ENCODE data around the gene CMSS1.
"Not testable (repeated sequence)": the region's sequence is repeated elsewhere in the genome, so short reads cannot be mapped to it uniquely, and the experiment has no call there.

The CMSS1 gene

DNA sequence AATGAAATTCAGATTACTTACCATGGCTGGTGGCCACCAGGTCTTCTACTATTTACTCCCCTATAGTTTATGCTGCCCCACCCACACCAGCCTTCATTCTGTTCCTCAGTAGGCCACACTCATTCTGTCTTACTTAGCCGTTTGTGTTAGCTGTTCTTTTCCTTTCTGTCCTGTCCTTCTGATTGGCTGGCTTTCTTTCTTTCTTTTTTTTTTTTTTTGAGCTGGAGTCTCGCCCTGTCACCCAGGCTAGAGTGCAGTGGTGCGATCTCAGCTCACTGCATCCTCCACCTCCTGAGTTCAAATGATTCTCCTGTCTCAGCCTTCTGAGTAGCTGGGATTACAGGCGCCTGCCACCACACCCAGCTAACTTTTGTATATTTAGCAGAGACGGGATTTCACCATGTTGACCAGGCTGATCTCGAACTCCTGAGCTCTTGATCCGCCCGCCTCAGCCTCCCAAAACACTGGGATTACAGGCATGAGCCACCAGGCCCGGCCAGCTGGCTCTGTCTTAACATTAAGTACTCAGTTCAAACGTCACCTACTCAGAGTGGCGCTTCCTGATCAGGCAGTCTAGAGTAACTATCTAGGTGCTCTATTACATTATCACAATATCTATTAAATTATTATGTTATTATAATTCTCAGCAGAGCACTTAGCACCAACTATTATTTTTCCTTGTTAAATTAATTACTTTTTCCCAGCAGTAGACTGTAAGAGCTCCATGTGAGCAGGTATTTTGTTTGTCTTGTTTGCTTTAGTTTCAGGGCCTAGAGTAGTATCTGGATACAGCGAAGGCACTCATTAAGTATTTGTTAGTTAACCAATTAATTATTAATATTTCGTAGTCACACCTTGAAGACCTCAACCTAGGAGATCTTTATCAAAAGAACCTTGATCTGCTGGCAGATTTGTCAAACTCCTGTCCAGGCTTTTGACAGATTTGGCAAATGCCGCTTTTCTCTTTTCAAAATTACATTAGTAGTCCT, 6.4 kb downstream of the CMSS1 start:
- Histone ChIP-seq H3K4me3 (ENCODE audit: low read length) (no peak overlapping the region), H3K36me3 (ENCODE audit: insufficient read depth, low read depth, low read length) (no peaks in the 10 kb centered on the region), H3K4me1 (ENCODE audit: insufficient read depth, low read length) (no peaks in the 10 kb centered on the region), H3K27me3 (ENCODE audit: insufficient read depth, low read length) (no peaks in the 10 kb centered on the region), H3K27ac (ENCODE audit: low read length) (no peak overlapping the region), H3K9me3 (ENCODE audit: insufficient read depth, low read depth, low read length) (no peaks in the 10 kb centered on the region), H3K9ac (ENCODE audit: low read depth, low read length) (no peak overlapping the region)

DNA sequence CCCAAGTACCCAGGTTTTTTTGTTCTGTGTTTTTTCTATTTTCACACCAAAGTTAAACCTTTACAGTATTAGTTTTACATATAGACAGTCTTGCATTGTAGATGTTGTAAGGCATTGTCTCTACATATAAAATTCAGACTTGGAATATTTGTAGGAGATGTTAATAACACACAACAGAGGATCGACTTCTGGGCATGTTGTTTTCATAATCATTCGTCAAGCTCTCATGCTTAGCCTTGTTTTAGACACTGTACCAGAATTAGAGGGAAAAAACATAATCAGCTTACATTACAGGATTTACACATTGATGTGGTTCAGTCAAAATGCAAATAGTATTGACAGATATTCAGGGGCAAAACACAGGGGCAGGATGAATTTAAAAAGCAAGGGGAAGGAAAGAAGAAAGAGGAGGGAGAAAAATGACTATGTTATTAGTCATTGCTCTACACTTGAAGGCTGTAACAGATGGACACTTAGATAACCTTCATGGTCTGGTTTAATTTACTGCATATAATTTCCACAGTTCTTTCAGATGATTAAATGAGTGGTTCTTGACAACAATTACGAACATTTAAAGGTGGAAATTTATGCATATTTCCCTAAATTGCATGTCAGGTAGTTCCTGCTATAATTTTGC, 7.5 kb downstream of the CMSS1 start:
- no peak overlapping the region for H3K9ac ChIP-seq (ENCODE audit: low read depth, low read length)
- H3K4me3 ChIP-seq (ENCODE audit: low read length): no peak overlapping the region
- no peaks in the 10 kb centered on the region for H3K4me1 ChIP-seq (ENCODE audit: insufficient read depth, low read length)
- no peaks in the 10 kb centered on the region for H3K9me3 ChIP-seq (ENCODE audit: insufficient read depth, low read depth, low read length)
- H3K27ac ChIP-seq (ENCODE audit: low read length): no peak overlapping the region
- H3K27me3 ChIP-seq (ENCODE audit: insufficient read depth, low read length): no peaks in the 10 kb centered on the region
- no peaks in the 10 kb centered on the region for H3K36me3 ChIP-seq (ENCODE audit: insufficient read depth, low read depth, low read length)

DNA sequence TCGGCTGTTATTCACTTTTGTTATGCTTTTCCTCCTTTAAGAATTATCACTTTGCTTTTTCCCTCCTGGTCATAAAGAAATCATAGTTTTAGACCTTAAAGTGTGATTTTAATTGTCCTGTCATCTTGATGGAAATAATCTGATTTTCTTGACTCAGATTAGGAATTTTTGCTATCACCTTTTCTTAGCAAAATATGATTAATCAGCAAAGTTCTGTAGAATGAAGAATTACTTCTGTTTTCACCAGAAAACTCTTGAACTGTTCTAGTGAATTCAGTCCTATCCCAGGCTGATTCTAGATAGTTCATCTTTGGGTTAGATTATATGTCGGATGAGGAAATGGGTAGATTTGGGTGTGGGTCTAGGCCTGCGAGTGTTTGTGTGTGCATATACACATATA, 12.2 kb downstream of the CMSS1 start:
- Histone ChIP-seq H3K4me1 (ENCODE audit: insufficient read depth, low read length) (no peaks in the 10 kb centered on the region), H3K9ac (ENCODE audit: low read depth, low read length) (no peak overlapping the region), H3K9me3 (ENCODE audit: insufficient read depth, low read depth, low read length) (no peaks in the 10 kb centered on the region), H3K27ac (ENCODE audit: low read length) (no peak overlapping the region), H3K4me3 (ENCODE audit: low read length) (no peak overlapping the region), H3K36me3 (ENCODE audit: insufficient read depth, low read depth, low read length) (no peaks in the 10 kb centered on the region), H3K27me3 (ENCODE audit: insufficient read depth, low read length) (no peaks in the 10 kb centered on the region)

DNA sequence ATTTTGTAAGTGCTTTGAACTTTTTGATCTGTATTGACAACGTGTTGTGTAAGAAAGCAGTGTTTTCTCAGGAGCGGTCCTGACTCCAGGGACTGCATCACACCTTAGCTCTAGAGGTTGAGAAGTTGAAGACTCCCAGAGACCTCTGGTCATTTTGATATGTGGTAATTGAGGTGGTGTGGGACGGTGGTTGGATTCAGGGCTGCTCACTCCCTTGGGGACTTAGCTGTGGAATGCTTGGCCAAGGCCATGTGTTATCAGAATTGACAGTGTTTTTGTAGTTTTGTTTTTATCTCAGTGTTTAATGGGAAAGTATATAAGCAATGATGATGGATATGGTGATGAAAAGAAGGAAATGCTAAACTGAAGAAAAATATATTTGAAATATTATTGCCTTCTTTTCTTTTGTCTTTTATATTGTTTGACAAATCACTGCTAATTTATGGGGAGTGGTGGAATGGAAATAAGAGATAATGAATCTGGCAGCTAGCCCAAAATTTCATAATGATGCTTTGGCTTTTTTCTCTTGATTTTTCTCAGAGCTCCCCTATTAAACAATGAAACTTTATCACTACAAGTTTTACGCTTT, 16.0 kb downstream of the CMSS1 start:
- H3K4me1 ChIP-seq (ENCODE audit: insufficient read depth, low read length): no peaks in the 10 kb centered on the region
- H3K36me3 ChIP-seq (ENCODE audit: insufficient read depth, low read depth, low read length): no peaks in the 10 kb centered on the region
- H3K9ac ChIP-seq (ENCODE audit: low read depth, low read length): no peak overlapping the region
- H3K27me3 ChIP-seq (ENCODE audit: insufficient read depth, low read length): no peaks in the 10 kb centered on the region
- H3K27ac ChIP-seq (ENCODE audit: low read length): no peak overlapping the region
- no peak overlapping the region for H3K4me3 ChIP-seq (ENCODE audit: low read length)
- no peaks in the 10 kb centered on the region; the same call in 1 of the 2 replicates for H3K9me3 ChIP-seq (ENCODE audit: insufficient read depth, low read depth, low read length)

- H3K27ac ChIP-seq (ENCODE audit: low read length): no peak overlapping the region
- no peaks in the 10 kb centered on the region for H3K36me3 ChIP-seq (ENCODE audit: insufficient read depth, low read depth, low read length)
- no peak overlapping the region for H3K4me3 ChIP-seq (ENCODE audit: low read length)
- no peaks in the 10 kb centered on the region; the same call in 1 of the 2 replicates for H3K9me3 ChIP-seq (ENCODE audit: insufficient read depth, low read depth, low read length)
- H3K4me1 ChIP-seq (ENCODE audit: insufficient read depth, low read length): no peaks in the 10 kb centered on the region
- H3K9ac ChIP-seq (ENCODE audit: low read depth, low read length): no peak overlapping the region
- no peaks in the 10 kb centered on the region for H3K27me3 ChIP-seq (ENCODE audit: insufficient read depth, low read length)
Measured at GRCh38 chr3:99834211-99834957, 16.7 kb downstream of the CMSS1 start.

DNA sequence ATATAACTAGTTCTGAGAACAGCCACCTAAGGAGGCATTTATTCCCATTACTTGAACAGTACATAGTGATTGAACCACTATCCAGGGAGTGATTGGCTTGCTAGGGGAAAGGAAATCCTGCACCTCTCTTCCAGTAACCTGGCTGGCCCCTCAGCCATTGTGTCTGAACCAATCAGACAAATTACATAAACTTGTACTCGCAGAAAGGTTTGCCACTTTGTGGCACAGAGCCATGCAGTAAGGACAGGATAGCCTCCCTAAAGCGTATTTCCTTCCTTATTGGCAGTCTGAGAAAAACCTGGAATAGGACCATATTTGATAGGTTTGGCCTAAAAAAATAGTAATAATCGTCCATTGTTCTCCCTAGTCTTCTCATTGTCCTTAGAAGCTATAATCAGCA, 19.0 kb downstream of the CMSS1 start:
- no peaks in the 10 kb centered on the region for H3K4me1 ChIP-seq (ENCODE audit: insufficient read depth, low read length)
- H3K27ac ChIP-seq (ENCODE audit: low read length): no peak overlapping the region
- H3K36me3 ChIP-seq (ENCODE audit: insufficient read depth, low read depth, low read length): no peaks in the 10 kb centered on the region
- H3K9ac ChIP-seq (ENCODE audit: low read depth, low read length): no peak overlapping the region
- H3K27me3 ChIP-seq (ENCODE audit: insufficient read depth, low read length): no peaks in the 10 kb centered on the region
- H3K4me3 ChIP-seq (ENCODE audit: low read length): no peak overlapping the region
- H3K9me3 ChIP-seq (ENCODE audit: insufficient read depth, low read depth, low read length): no peaks in the 10 kb centered on the region; the same call in 1 of the 2 replicates

DNA sequence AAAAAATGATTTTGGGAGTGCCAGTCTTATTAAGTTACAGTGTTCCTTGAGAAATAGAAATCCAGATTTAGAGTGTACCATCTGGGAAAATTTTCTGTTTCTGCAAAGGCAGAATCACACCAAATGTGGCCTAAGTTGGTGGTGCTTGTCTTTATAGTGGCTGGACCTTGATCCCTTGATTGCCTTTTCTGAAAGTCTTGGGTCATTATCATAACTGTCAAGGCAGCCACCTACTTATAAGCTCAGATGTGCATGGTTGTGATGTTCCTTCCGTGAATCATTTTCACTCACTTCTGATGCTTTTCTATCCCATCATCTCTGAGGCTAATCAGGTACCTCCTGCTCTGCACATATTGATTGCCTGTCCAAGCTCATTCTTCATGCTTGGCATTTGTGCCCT, 20.1 kb downstream of the CMSS1 start:
- no peak overlapping the region for H3K9ac ChIP-seq (ENCODE audit: low read depth, low read length)
- no peaks in the 10 kb centered on the region for H3K27me3 ChIP-seq (ENCODE audit: insufficient read depth, low read length)
- H3K9me3 ChIP-seq (ENCODE audit: insufficient read depth, low read depth, low read length): no peaks in the 10 kb centered on the region; the same call in 1 of the 2 replicates
- no peaks in the 10 kb centered on the region for H3K4me1 ChIP-seq (ENCODE audit: insufficient read depth, low read length)
- no peak overlapping the region for H3K27ac ChIP-seq (ENCODE audit: low read length)
- no peak overlapping the region for H3K4me3 ChIP-seq (ENCODE audit: low read length)
- no peaks in the 10 kb centered on the region for H3K36me3 ChIP-seq (ENCODE audit: insufficient read depth, low read depth, low read length)

- no peak overlapping the region for H3K4me3 ChIP-seq (ENCODE audit: low read length)
- no peak overlapping the region for H3K27ac ChIP-seq (ENCODE audit: low read length)
- H3K36me3 ChIP-seq (ENCODE audit: insufficient read depth, low read depth, low read length): no peaks in the 10 kb centered on the region
- H3K27me3 ChIP-seq (ENCODE audit: insufficient read depth, low read length): no peaks in the 10 kb centered on the region
- no peaks in the 10 kb centered on the region; the same call in 1 of the 2 replicates for H3K9me3 ChIP-seq (ENCODE audit: insufficient read depth, low read depth, low read length)
- no peak overlapping the region for H3K9ac ChIP-seq (ENCODE audit: low read depth, low read length)
- no peaks in the 10 kb centered on the region for H3K4me1 ChIP-seq (ENCODE audit: insufficient read depth, low read length)
Measured at GRCh38 chr3:99838755-99839154, 21.1 kb downstream of the CMSS1 start.

- H3K4me3 ChIP-seq (ENCODE audit: low read length): no peak overlapping the region
- H3K27me3 ChIP-seq (ENCODE audit: insufficient read depth, low read length): no peaks in the 10 kb centered on the region
- H3K9me3 ChIP-seq (ENCODE audit: insufficient read depth, low read depth, low read length): no peaks in the 10 kb centered on the region; the same call in 1 of the 2 replicates
- no peak overlapping the region for H3K9ac ChIP-seq (ENCODE audit: low read depth, low read length)
- peaks cover 4% of the 10 kb centered on the region; the same call in 1 of the 2 replicates for H3K4me1 ChIP-seq (ENCODE audit: insufficient read depth, low read length)
- no peaks in the 10 kb centered on the region for H3K36me3 ChIP-seq (ENCODE audit: insufficient read depth, low read depth, low read length)
- H3K27ac ChIP-seq (ENCODE audit: low read length): no peak overlapping the region
Measured at GRCh38 chr3:99839613-99840012, 22.0 kb downstream of the CMSS1 start.

- H3K9me3 ChIP-seq (ENCODE audit: insufficient read depth, low read depth, low read length); H3K36me3 ChIP-seq (ENCODE audit: insufficient read depth, low read depth, low read length); H3K9ac ChIP-seq (ENCODE audit: low read depth, low read length); H3K27me3 ChIP-seq (ENCODE audit: insufficient read depth, low read length); H3K4me1 ChIP-seq (ENCODE audit: insufficient read depth, low read length); H3K4me3 ChIP-seq (ENCODE audit: low read length); H3K27ac ChIP-seq (ENCODE audit: low read length): not testable (repeated sequence)
Measured at GRCh38 chr3:99841949-99842348, 24.3 kb downstream of the CMSS1 start.

DNA sequence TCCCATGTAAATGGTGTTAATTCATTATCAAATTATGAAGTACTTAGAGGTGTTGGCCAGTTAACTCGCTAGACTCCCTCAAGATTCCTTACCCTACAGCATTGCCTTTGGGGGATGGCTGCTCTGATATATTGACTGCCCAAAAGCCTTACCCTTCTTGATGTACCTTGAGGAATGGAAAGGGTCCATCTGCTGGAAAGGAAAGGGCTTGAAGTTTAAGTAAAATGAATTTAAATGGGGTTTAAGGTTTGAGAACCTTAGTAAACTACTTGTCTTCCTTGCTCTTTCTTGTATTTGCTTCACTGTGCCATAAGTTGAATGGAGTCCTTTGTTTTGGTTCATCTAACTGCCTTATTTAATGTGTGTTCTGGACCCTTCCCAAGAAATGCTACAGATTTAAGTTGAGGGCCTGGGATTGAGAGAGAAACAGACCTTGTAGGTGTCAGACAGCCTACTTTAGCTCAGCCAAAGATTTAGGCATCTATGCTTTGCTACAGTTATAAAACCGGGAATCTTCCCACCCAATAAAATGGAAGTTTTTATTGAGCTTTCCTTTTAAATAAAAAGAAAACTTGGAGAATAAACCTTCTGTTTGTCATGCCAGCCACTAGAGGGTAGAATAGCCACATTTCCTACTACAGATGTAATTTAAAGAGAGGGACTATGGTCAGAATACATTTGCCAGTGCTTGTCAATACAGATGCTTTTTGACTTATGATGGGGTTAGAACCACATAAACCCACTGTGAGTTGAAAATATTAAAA, 25.3 kb downstream of the CMSS1 start:
- H3K9ac ChIP-seq (ENCODE audit: low read depth, low read length): no peak overlapping the region
- H3K27ac ChIP-seq (ENCODE audit: low read length): no peak overlapping the region
- H3K4me3 ChIP-seq (ENCODE audit: low read length): no peak overlapping the region

More for the DNA sequence above, 25.3 kb downstream of the CMSS1 start:
- Histone ChIP-seq H3K9me3 (ENCODE audit: insufficient read depth, low read depth, low read length) (no peaks in the 10 kb centered on the region), H3K36me3 (ENCODE audit: insufficient read depth, low read depth, low read length) (no peaks in the 10 kb centered on the region), H3K4me1 (ENCODE audit: insufficient read depth, low read length) (peaks cover 4% of the 10 kb centered on the region; the same call in 1 of the 2 replicates), H3K27me3 (ENCODE audit: insufficient read depth, low read length) (no peaks in the 10 kb centered on the region)

Measured in iPS-20b (cell line).